Measurements from ENCODE around the gene URI1. TPM values are rescaled to one million over a fixed set of nuclear protein-coding genes. Genes with fewer than 3 reads are reported as not detected.

URI1 gene
- total RNA-seq, 4 donors from 2014 or later = 19.3 to 68.3 (median 43.6) TPM

- Histone ChIP-seq H3K27ac (no peak overlapping the region), H3K4me3 (no peak overlapping the region), H3K36me3 (no peaks in the 10 kb centered on the region), H3K27me3 (no peaks in the 10 kb centered on the region), H3K9me3 (no peaks in the 10 kb centered on the region), H3K4me1 (no peaks in the 10 kb centered on the region)
- 85 to 90% methylated on average over 18 of the region's 18 CpGs for WGBS, 2 donors
- intact Hi-C loops (cut with DNase I) = no loop called here
- TF ChIP-seq POLR2A (IDR thresholded peaks at IDR 0.05) = no peak
- DNase-seq = no peak
These were observed 110.4 kb downstream of the URI1 start for GRCh38 chr19:30052122-30053075.

GRCh38 chr19:30053558-30053957 is 111.5 kb downstream of the URI1 start:
- WGBS, 2 donors = 84 to 89% methylated on average over 16 to 18 of the region's 18 CpGs
- Histone ChIP-seq H3K27me3 (no peaks in the 10 kb centered on the region), H3K9me3 (no peaks in the 10 kb centered on the region), H3K36me3 (no peaks in the 10 kb centered on the region), H3K4me3 (no peak overlapping the region), H3K4me1 (no peaks in the 10 kb centered on the region), H3K27ac (no peak overlapping the region)
- TF ChIP-seq CTCF (IDR thresholded peaks at IDR 0.05) = no peak
- no peak for TF ChIP-seq POLR2A (IDR thresholded peaks at IDR 0.05)
- no peak for DNase-seq
- intact Hi-C loops (cut with DNase I) = no loop called here

GRCh38 chr19:30054210-30054609 is 112.2 kb downstream of the URI1 start:
- Histone ChIP-seq H3K9me3 (no peaks in the 10 kb centered on the region), H3K4me1 (no peaks in the 10 kb centered on the region), H3K4me3 (no peak overlapping the region), H3K27me3 (no peaks in the 10 kb centered on the region), H3K36me3 (no peaks in the 10 kb centered on the region), H3K27ac (no peak overlapping the region)
- intact Hi-C loops (cut with DNase I) = no loop called here
- WGBS, 2 donors = 54 to 88% methylated on average over 2 of the region's 2 CpGs
- TF ChIP-seq POLR2A (IDR thresholded peaks at IDR 0.05) (no peak), CTCF (IDR thresholded peaks at IDR 0.05) (no peak)
- no peak for DNase-seq

DNA sequence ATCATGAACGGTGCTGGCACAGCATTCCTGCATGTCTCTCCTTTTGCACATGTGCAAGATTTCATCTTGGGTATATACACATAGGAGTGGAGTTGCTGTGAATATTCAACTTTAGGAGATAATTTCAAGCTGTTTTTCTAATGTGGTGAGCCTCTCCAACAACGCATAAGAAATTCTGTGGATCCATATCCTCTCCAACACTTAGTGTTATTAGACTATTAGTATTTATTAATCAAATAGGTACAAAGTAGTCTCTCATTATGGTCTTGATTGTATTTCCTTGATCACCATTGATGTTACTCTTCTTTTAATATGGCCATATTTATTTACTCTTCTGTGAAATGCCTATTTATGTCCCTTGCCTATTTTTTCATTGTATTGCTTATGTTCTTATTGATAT is 114.5 kb downstream of the URI1 start:
- Histone ChIP-seq H3K9me3 (no peaks in the 10 kb centered on the region), H3K4me1 (no peaks in the 10 kb centered on the region), H3K4me3 (no peak overlapping the region), H3K27ac (no peak overlapping the region), H3K27me3 (peaks cover 0 to 7% (median 0%) of the 10 kb centered on the region in 4 donors), H3K36me3 (no peaks in the 10 kb centered on the region)
- WGBS, 2 donors = 85 to 90% methylated on average over 2 of the region's 2 CpGs
- no peak for TF ChIP-seq POLR2A (IDR thresholded peaks at IDR 0.05)
- no peak for TF ChIP-seq CTCF (IDR thresholded peaks at IDR 0.05)
- intact Hi-C loops (cut with DNase I) = no loop called here
- no peak for DNase-seq

DNA sequence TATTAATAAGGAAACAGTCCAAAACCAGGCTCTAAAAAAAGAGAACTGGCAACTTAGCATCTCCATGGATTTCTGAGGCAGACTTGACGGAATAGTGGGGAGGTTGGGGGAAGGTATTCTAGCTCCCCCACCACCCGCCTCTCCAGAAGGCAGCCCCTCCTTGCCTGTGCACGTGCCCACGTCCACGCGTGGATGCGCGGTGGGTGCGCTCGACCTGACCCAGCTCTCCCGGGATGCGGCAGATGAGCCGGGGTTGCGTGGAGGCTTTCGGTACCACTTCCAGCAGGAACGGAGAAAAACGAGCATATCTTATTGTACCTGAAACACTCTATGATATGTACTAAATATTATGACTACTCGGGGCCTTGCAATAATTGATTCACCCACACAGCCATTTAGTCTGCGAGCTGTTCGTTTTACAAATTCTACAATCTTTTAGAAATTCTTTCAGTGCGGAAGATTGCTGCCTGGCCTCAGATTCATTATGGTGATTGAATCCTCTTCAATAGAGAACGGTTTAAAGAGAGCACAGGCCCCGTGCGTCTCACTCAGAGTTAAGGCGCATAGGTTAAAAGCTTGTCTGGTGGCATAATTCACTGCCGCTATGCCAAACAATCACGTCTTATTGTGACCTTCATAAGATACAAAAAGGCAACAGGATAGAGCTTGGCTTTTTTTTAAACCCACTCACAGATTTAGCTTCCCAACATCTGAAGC is 117.9 kb downstream of the URI1 start:
- intact Hi-C loops (cut with DNase I) = no loop called here
- DNase-seq = no peak

More for the DNA sequence above, 117.9 kb downstream of the URI1 start:
- Histone ChIP-seq H3K4me1 (no peaks in the 10 kb centered on the region), H3K27me3 (peaks cover 0 to 31% (median 0%) of the 10 kb centered on the region in 4 donors), H3K4me3 (no peak overlapping the region), H3K36me3 (no peaks in the 10 kb centered on the region), H3K9me3 (no peaks in the 10 kb centered on the region), H3K27ac (no peak overlapping the region)
- no peak for TF ChIP-seq POLR2A (IDR thresholded peaks at IDR 0.05)
- TF ChIP-seq CTCF (IDR thresholded peaks at IDR 0.05) = no peak
- WGBS, 2 donors = 88% methylated on average over 25 to 27 of the region's 27 CpGs
